ENCODE measurements around the gene AGPAT4.

The AGPAT4 gene

DNA sequence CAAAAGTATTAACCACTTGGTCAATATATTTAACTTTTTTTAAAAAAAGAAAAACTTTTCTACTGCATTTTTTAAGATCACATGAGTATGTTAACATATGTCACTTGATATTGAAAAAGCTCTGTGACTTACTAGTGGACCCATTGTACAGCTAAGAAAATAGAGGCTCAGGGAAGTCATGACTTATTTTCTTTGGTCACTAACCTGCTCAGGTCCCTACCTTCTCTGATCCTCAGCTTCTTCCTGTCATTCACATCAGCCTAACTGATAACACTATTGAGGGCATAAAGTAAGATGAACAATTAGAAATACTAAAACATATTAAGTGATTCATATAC, 19.8 kb downstream of the AGPAT4 start:
- DNase-seq = no peak

DNA sequence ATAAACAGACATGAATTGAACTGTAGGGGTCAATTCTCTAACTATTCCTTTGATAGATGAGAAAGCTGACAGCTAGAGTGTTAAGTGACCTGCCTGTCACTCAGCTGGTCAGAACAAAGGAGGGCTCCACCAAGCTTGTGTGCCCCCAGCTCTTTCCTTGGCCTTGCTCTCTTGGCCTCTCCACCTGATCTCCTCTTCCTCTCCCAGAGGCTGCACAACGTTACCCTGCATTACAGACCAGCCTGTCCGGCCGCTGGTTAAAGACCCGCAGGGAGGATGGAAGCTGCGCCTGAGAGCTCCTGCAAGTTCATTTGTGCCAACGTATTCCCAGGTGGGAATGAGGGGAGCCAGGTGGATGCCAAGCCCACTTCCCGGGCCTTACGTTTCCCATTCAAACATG, 22.5 kb downstream of the AGPAT4 start:
- no peak for DNase-seq

- no peak for DNase-seq
These were observed 24.5 kb downstream of the AGPAT4 start for GRCh38 chr6:161249327-161249726.

GRCh38 chr6:161246725-161247124, 27.1 kb downstream of the AGPAT4 start:
- DNase-seq = no peak

DNA sequence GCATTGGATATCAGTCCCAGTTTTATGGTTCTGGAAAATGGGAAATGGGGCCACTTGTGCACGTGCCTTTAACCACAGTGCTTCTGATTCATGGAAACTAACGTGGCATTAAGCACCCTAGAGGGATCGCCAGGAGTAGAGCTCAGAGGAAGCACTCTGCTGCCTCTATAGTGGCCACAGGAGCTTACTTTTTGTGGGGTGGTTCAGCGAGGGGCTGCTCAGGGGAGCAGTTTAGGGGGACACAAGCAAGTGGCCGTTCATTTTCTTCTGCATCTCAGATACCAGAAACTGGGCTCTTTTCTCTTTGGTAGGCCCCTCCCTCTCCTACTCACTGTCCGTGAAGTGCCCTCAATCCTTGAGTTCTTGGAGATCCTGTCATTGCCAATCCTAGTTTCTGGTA, 28.5 kb downstream of the AGPAT4 start:
- no peak for DNase-seq

DNA sequence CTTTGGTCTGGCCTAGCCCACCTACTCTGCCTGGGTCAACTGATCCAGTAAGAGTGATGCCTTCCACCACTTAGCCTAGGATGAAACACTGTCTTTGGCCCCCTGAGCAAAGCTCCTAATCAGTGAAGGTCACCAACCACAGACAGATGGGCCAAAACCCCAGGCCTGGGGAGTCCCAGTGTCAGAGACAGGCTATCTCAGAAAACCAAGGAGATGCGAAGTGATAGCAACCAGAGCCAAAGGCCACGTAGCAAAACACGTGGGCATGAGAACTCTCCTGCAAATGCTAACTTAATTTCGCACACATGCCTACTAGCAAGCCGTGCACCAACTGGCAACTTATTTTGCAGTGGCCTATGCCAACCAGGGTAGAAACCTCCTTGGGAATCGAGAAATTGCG, 29.1 kb downstream of the AGPAT4 start:
- DNase-seq = peak; percentile 72

DNA sequence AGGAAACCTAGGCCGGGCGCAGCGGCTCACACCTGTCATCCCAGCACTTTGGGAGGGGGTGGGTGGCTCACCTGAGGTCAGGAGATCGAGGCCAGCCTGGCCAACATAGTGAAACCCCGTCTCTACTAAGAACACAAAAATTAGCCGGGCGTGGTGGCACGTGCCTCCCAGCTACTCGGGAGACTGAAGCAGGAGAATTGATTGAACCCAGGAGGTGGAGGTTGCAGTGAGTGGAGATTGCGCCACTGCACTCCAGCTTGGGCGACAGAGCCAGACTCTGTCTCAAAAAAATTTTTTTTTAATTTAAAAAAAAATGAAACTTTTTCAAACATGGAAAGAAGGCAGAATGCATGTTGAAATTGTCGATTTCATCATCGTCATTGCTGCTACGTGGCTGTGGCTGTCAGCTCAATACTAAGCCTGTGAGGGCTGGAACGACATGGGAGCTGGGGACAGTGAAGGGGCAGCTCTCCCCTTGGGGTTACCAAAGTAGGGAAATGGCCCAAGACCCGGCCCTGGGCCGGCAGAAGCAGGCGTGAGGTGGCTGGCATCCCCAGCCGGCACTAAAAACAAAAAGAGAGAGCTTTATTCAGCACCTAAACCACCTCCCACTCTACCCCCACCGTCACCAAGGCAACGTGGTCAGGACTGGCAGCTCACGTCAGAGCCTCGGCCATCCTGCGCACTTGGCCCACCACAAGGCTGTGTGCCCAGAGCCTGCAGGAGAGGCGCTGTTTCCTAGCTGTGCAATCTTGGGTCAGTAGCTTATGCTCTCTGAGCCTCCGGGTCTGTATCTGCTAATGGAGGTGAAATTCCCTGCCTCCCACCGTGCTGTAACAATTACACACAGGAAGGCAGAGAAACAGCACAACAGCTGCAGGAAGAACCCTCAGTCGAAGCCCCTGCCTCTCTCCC, 30.8 kb downstream of the AGPAT4 start:
- peak; percentile 66 for DNase-seq

- DNase-seq = no peak
These were observed 31.7 kb downstream of the AGPAT4 start for GRCh38 chr6:161242113-161242512.

DNA sequence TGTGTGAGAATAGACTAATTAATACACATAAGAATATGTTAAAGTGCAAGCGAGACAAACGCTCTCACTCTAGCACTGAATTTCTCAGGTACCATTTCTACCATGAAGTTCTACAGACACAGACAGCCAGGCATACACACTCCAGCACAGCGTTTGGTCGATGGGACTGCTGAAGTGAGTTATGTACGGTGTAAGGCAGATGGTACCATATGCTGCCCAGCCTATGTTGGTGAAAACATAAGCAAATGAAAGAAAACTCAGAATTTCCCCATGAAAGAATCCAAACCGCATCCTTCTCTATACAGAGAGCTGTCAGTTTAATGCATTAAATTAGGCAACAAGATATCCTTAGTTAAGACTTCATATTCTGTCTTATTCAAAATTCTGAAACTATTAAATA, 34.9 kb downstream of the AGPAT4 start:
- no peak for DNase-seq

DNA sequence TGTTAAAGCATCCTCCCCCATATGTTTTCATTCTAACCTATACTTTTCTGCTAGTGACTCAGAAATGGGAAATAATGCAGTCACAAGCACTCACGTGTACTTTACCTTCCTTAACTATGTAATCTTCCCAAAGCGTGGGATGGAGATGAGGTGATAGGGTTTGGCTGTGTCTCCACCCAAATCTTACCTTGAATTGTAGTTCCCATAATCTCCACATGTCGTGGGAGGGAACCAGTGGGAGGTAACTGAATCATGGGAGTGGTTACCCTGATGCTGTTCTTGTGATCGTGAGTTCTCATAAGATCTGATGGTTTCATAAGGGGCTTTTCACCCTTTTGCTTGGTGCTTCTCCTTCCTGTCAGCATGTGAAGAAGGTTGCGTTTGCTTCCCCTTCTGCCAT, 35.4 kb downstream of the AGPAT4 start:
- DNase-seq = no peak

DNA sequence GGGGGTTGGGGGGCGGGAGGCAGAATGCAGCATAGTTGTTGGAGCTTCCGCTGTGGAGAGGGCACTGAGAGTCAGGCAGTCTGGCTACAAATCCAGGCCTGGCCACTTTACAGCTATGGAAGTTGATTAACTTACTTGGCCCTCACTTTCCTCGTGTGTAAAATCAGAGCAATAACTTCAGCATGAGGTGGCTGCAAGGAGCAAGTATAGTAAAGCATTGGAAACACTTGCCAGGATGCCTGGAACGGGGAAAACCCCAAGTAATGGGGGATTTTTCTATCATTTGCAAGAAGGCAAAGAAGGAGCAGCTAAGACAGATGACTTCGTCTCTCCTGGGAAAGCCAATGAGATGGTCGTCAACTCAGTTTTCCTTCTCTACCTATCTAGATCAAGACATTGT, 35.8 kb downstream of the AGPAT4 start:
- no peak for DNase-seq

GRCh38 chr6:161237176-161237575, 36.7 kb downstream of the AGPAT4 start:
- DNase-seq = no peak

- DNase-seq = peak; percentile 70
These were observed 37.9 kb downstream of the AGPAT4 start for GRCh38 chr6:161235776-161236633.

DNA sequence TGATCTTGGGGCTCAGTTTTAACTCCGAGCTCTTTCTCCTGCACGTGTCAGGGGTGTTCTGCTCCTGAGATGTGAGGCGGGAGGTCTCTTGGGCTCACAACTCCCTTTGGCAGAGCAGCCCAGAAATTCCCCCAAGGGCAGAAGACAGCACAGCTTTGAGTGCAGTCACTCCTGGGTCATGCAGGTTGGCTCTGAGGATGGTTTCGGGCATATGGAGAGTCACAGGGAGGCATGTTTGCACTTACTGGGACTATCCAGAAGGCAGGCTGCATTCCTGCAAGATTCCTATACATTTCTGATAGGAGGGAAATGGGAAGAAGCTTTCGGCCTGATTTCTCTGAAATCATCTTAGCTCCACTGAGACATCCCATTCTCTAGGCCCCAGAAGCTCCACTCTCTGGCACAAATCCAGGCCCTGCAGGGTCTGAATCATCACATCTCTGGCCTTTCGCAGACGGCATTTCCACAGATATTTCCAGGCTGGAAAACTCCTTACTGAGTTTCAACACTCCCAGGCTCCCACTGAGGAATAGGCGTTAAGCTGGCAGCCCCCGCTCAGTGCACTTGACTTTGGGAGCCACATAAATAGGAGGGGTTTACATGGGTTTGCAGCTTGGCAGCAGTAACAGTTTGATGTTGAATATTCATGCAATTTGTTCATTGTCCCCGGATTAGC, 39.7 kb downstream of the AGPAT4 start:
- DNase-seq = no peak

GRCh38 chr6:161232467-161232866, 41.4 kb downstream of the AGPAT4 start:
- DNase-seq = no peak

DNA sequence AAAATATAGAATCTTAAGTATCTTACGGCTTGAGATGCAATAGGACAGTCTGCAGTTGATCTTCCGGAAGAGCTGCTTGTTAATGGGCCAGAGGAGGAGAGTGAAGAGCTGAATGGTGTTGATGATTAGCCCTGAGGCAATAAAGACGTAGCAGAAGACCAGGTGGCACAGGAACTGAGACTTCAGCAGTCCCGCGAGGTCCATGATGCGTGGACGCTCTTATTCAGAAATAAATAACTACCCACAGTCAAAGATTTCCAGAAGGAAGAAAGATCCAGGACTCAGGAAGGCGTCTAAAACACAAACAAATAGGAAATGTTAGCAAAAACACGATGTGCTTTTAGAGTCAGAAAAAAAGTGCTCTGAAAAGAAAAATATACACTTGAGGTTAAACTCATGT, 41.9 kb downstream of the AGPAT4 start:
- no peak for DNase-seq

GRCh38 chr6:161230339-161230738, 43.5 kb downstream of the AGPAT4 start:
- DNase-seq = no peak

DNA sequence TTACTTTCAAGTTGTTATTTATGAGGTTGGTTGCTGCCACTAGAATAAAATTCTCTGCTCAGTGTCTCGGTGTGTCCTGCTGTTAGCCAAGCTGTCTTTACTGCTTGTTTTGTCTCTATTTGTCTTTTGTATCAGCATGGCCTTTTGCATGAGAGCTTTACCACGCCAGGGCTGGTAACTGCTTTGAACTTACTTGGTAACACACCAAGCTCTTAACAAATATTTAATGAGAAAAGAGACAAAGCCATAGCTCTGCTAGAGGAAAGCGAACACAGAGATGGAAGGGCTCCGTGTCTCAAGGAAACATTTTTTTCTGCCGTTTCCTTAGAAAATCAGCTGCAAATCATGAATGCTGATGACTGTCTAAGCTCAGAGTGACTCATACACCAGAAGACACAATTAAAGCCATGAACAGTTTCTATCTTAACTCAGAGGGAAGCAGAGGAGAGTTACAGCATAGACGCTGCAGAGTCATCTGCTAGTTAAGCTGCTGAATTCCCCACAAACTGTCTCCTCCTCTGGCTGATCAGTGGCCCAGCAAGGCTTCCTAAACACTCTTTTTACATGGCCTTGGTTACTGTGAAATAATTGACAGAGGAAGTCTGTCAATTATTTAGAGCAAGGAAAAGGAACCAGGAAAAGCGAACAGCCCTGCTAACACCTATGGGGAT, 44.8 kb downstream of the AGPAT4 start:
- DNase-seq = peak; percentile 66

DNA sequence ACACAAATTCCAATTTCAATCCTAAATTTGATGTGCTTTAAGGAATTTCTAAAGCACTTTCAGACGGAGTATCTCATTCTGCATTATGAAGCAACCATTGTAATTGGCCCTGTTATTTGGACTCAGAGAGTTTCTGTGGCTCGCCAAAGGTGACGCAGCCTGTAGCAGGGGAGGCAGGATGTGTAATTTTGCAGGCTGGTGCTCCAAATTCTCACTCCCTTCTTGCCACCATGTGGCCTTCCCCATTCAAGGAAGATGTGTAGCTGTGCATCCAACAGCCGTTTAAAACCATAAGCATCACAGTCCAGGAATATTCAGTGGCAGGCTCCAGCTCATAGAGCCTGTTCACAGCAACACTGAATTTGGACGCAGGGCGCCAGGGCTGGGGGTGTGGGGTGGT, 45.8 kb downstream of the AGPAT4 start:
- DNase-seq = no peak

GRCh38 chr6:161227004-161227960, 46.6 kb downstream of the AGPAT4 start:
- no peak for DNase-seq

Measured in hematopoietic multipotent progenitor cell treated with erythropoietin and hydrocortisone succinate and interleukin-3 and kit ligand, for 6 days (in vitro differentiated cells).